ENCODE results near the gene GREB1L. TPM values are rescaled to one million over a fixed set of nuclear protein-coding genes. Genes with fewer than 3 reads are reported as not detected.

GREB1L gene
- total RNA-seq (2014; rRNA removed; shearing (Covaris generic)) = 2.2 and 3.6 TPM in 2 replicates

GRCh38 chr18:21242141-21242779, at the start of gene GREB1L:
GREB1L (plus strand) TSS chr18:21242232; CDS start chr18:21383519, 141,287 bp downstream.

Small RNAs within 50 kb of the gene (small RNA-seq; reads per million reads assigned to genes)
- gene RF00603 = not detected

Other genes with a start within 250 kb of the GREB1L start
- 13.9 and 15.3 TPM in 2 replicates for gene ROCK1, start 130.4 kb upstream of the GREB1L start, total RNA-seq (2014; rRNA removed; shearing (Covaris generic))

Measured in A375 (cell line).